HepG2 (cell line): ENCODE results near the gene PRDX6. TPM values are rescaled to one million over a fixed set of nuclear protein-coding genes. Genes with fewer than 3 reads are reported as not detected.

Source experiments
- ATAC-seq: fragments of 200-7000 bp; cut with Tn5 transposase; 3 replicates; pipeline ENCODE4 v1.9.1; 2020; ENCODE audit warnings: mild to moderate bottlenecking, moderate library complexity
- BruUV-seq: library from RNA; stranded (reverse); fragments of 400-500 nt; replicated peaks from 2 replicates; lab custom pipeline; 2021; lab: Mats Ljungman, UMichigan
- CTCF ChIA-PET: fragments of 300-600 bp; formaldehyde crosslinking; extraction: SDS; loops from one replicate; lab custom pipeline; 2021; ENCODE audit warnings: low total read pairs, inconsistent platforms, low intra/inter-chr PET ratio; lab: Yijun Ruan, JAX
- POLR2A ChIA-PET: fragments of 350-600 bp; sonication (Branson Sonifier 250); formaldehyde crosslinking; loops from one replicate; lab custom pipeline; 2020; ENCODE audit warnings: antibody characterized with exemption, inconsistent platforms; lab: Yijun Ruan, JAX
- DNase-seq: peaks from one replicate; pipeline ENCODE4 v3.0.0-alpha.2; 2015; ENCODE audit warnings: low spot score
- FAIRE-seq: peaks from 3 replicates; lab custom pipeline; 2011; peaks lifted over from hg19 to GRCh38; lab: Jason Lieb, UNC
- H2AFZ ChIP-seq: one replicate; pipeline ENCODE4 v1.6.1; 2011; ENCODE audit warnings: low read length, inconsistent platforms
- H3K27ac ChIP-seq: fragments of 300-600 bp; 3 replicates; pipeline ENCODE4 v1.8.0; 2011; ENCODE audit warnings: mixed run types, mild to moderate bottlenecking, mixed read lengths, low read length, inconsistent platforms; ENCODE audit not compliant: insufficient read depth; ENCODE audit errors: extremely low read length
- H3K27me3 ChIP-seq, 2 experiments: fragments of 200-600 bp in 1 of 2; 2 replicates in 1 of 2; 3 replicates in 1 of 2; pipeline versions ENCODE4 v1.6.0 to v1.8.0; 2011; ENCODE audit warnings: low read length in 2 of 2, mild to moderate bottlenecking in 2 of 2, moderate library complexity in 2 of 2, inconsistent platforms in 1 of 2; ENCODE audit not compliant: insufficient read depth in 2 of 2, control insufficient read depth in 1 of 2
- H3K36me3 ChIP-seq, 2 experiments: fragments of 200-600 bp in 1 of 2; replicated peaks in 1 of 2; 2 replicates in 1 of 2; 3 replicates in 1 of 2; pipeline versions ENCODE4 v1.5.1 to v1.8.0; 2011; ENCODE audit warnings: low read length in 2 of 2, inconsistent platforms in 1 of 2; ENCODE audit not compliant: insufficient read depth in 2 of 2, control insufficient read depth in 1 of 2
- H3K4me1 ChIP-seq: 2 replicates; pipeline ENCODE4 v1.5.1; 2012; ENCODE audit warnings: low read length, inconsistent platforms; ENCODE audit not compliant: insufficient read depth
- H3K4me2 ChIP-seq: 2 replicates; pipeline ENCODE4 v1.6.0; 2011; ENCODE audit warnings: low read depth, low read length, inconsistent platforms
- H3K4me3 ChIP-seq, 3 experiments: fragments of 200-600 bp in 1 of 3; sonication (generic), shearing (Covaris generic) in 1 of 3; replicated peaks in 1 of 3; 2 replicates each; pipeline ENCODE4 v1.5.1; 2011 to 2016; ENCODE audit warnings: low read length in 3 of 3, inconsistent platforms in 2 of 3, low read depth in 2 of 3, mild to moderate bottlenecking in 2 of 3, control low read depth in 1 of 3, mixed read lengths in 1 of 3; ENCODE audit not compliant: insufficient read depth in 1 of 3
- H3K79me2 ChIP-seq: one replicate; pipeline ENCODE4 v1.6.1; 2011; ENCODE audit warnings: low read length, inconsistent platforms; ENCODE audit not compliant: insufficient read depth
- H3K9ac ChIP-seq: 2 replicates; pipeline ENCODE4 v1.6.0; 2011; ENCODE audit warnings: mild to moderate bottlenecking, low read depth, low read length, inconsistent platforms; ENCODE audit not compliant: insufficient read depth
- H3K9me3 ChIP-seq: 2 replicates; pipeline ENCODE4 v1.5.1; 2012; ENCODE audit warnings: mild to moderate bottlenecking, low read length
- H4K20me1 ChIP-seq: 2 replicates; pipeline ENCODE4 v1.6.0; 2011; ENCODE audit warnings: inconsistent platforms, mild to moderate bottlenecking, low read length, moderate library complexity; ENCODE audit not compliant: insufficient read depth
- MAFF ChIP-seq: IDR thresholded peaks from 2 replicates; pipeline ENCODE4 v1.6.1; 2011; ENCODE audit warnings: low read depth, low read length, improper control_type of control experiment
- MAFK ChIP-seq, 2 experiments: IDR thresholded peaks in 1 of 2; conservative IDR thresholded peaks in 1 of 2; 2 replicates each; pipeline ENCODE4 v1.6.1; 2011; ENCODE audit warnings: improper control_type of control experiment in 2 of 2, low read length in 2 of 2
- MAZ ChIP-seq, 2 experiments: sonication (generic) in 1 of 2; formaldehyde crosslinking in 1 of 2; IDR thresholded peaks; 2 replicates each; pipeline versions ENCODE4 v1.5.0 to v1.6.1; 2012 to 2020; ENCODE audit warnings: low read depth in 2 of 2, mild to moderate bottlenecking in 2 of 2, borderline replicate concordance in 1 of 2, improper control_type of control experiment in 1 of 2, low read length in 1 of 2, missing genetic modification reagents in 1 of 2, moderate library complexity in 1 of 2
- NFKB2 ChIP-seq: sonication (generic); formaldehyde crosslinking; IDR thresholded peaks from 2 replicates; pipeline ENCODE4 v1.4.0; 2020; ENCODE audit warnings: missing genetic modification reagents, borderline replicate concordance
- PBX2 ChIP-seq: IDR thresholded peaks from 2 replicates; pipeline ENCODE4 v1.6.1; 2016; ENCODE audit warnings: control low read depth
- SAP130 ChIP-seq: IDR thresholded peaks from 2 replicates; pipeline ENCODE4 v1.6.1; 2016; ENCODE audit warnings: low read depth
- SNAPC2 ChIP-seq: sonication (generic); formaldehyde crosslinking; IDR thresholded peaks from 2 replicates; pipeline ENCODE4 v1.8.1; 2022; ENCODE audit warnings: mild to moderate bottlenecking, missing genetic modification reagents
- ZBTB21 ChIP-seq: sonication (generic); formaldehyde crosslinking; IDR thresholded peaks from 2 replicates; pipeline ENCODE4 v1.4.0; 2020; ENCODE audit warnings: missing genetic modification reagents
- ZFP82 ChIP-seq: sonication (generic); formaldehyde crosslinking; IDR thresholded peaks from 2 replicates; pipeline ENCODE4 v1.5.1; 2020; ENCODE audit warnings: mild to moderate bottlenecking, missing genetic modification reagents, borderline replicate concordance
- ZNF121 ChIP-seq: sonication (generic); formaldehyde crosslinking; IDR thresholded peaks from 2 replicates; pipeline ENCODE4 v1.5.0; 2020; ENCODE audit warnings: mild to moderate bottlenecking, missing genetic modification reagents
- ZNF720 ChIP-seq: sonication (generic); formaldehyde crosslinking; IDR thresholded peaks from 2 replicates; pipeline ENCODE4 v1.4.0; 2020; ENCODE audit warnings: missing genetic modification reagents
- WGBS: methylation state at CpG from one replicate; pipeline ENCODE4 v1.1.6; 2017; ENCODE audit warnings: low lambda C conversion rate; 5-methylcytosine and 5-hydroxymethylcytosine counted together
- in situ Hi-C: cut with HindIII; loops from 2 replicates; pipeline ENCODE4 v1.10.0; 2017; ENCODE audit warnings: low pct_unique_long_range_greater_than_20kb; ENCODE audit not compliant: extremely low pct_ligation_motif_present
- intact Hi-C: fragments of 100-400 bp; cut with micrococcal nuclease; formaldehyde crosslinking; loops from one replicate; pipeline ENCODE4 v1.10.0; 2022; ENCODE audit not compliant: unreplicated experiment
- polyA plus RNA-seq, 8 experiments: library from polyadenylated mRNA; depleted of rRNA in 3 of 8; stranded (reverse) in 7 of 8; unstranded in 1 of 8; fragments of >200 nt; fragmentation: Illumina TruSeq in 4 of 8; extraction: Trizol in 4 of 8; gene quantifications; 2 replicates each; pipeline versions ENCODE4 v1.2.1 to v1.2.3, GENCODE V29; 2011 to 2016; ENCODE audit warnings: low read depth in 4 of 8, missing spikeins in 1 of 8, mixed read lengths in 1 of 8; ENCODE audit not compliant: insufficient read depth in 1 of 8
- total RNA-seq, 5 experiments: library from RNA; depleted of rRNA; stranded (reverse); fragments of >200 nt; fragmentation: Illumina TruSeq; extraction: Trizol; gene quantifications; 2 replicates each; pipeline ENCODE4 v1.2.3, GENCODE V29; 2016; ENCODE audit warnings: low read depth in 1 of 5

Gene PRDX6
- total and polyA plus RNA-seq, 2 of the 13 experiments (the other 11 are each of a cell fraction or from before 2014, with no cell fraction given), result 224 to 309 TPM

- Histone ChIP-seq H3K4me2 (no peak overlapping the region), H3K9ac (no peak overlapping the region), H3K4me3 (no peak overlapping the region), H3K79me2 (no peaks in the 10 kb centered on the region), H4K20me1 (no peaks in the 10 kb centered on the region), H3K9me3 (no peaks in the 10 kb centered on the region), H3K4me1 (no peaks in the 10 kb centered on the region), H3K36me3 (peaks cover 14 to 41% of the 10 kb centered on the region in 2 experiments), H3K27me3 (no peaks in the 10 kb centered on the region), H2AFZ (no peak overlapping the region), H3K27ac (no peak overlapping the region)
- no TSS peak for BruUV-seq
- intact Hi-C loops (no loop called here), in situ Hi-C loops (no loop called here)
- POLR2A ChIA-PET, result no interaction called here
- DNase-seq (no peak), FAIRE-seq (no peak), ATAC-seq (peak; percentile 23; the same call in 1 of the 3 replicates)
- CTCF ChIA-PET, result no interaction called here
- WGBS, result 100% methylated on average over 3 of the region's 3 CpGs
- TF ChIP-seq SAP130 (CRISPR knock-in tag) (no peak), MAZ (IDR thresholded peaks at IDR 0.05; ENCODE audit: borderline replicate concordance, low read depth, low read length) (no peak), MAZ (CRISPR knock-in tag; IDR thresholded peaks at IDR 0.05; ENCODE audit: low read depth) (no peak), ZFP82 (CRISPR knock-in tag) (no peak)
Measured at GRCh38 chr1:173489929-173490328, 12.8 kb downstream of the PRDX6 start.

GRCh38 chr1:173491508-173491907 is 14.4 kb downstream of the PRDX6 start:
- CTCF ChIA-PET, result no interaction called here
- 100% methylated on average over 2 of the region's 2 CpGs for WGBS
- FAIRE-seq (no peak), DNase-seq (no peak), ATAC-seq (no peak; the same call in 2 of the 3 replicates)
- in situ Hi-C loops, result no loop called here
- no peaks in the 10 kb centered on the region for H3K27me3 ChIP-seq
- H3K9ac ChIP-seq, result no peak overlapping the region
- H3K4me2 ChIP-seq, result no peak overlapping the region
- H4K20me1 ChIP-seq, result no peaks in the 10 kb centered on the region
- H3K9me3 ChIP-seq, result no peaks in the 10 kb centered on the region
- H2AFZ ChIP-seq, result no peak overlapping the region
- no peak overlapping the region for H3K27ac ChIP-seq
- BruUV-seq, result no TSS peak
- no peaks in the 10 kb centered on the region for H3K79me2 ChIP-seq
- POLR2A ChIA-PET, result no interaction called here
- no peak overlapping the region for H3K4me3 ChIP-seq
- H3K4me1 ChIP-seq, result peaks cover 11% of the 10 kb centered on the region
- intact Hi-C loops, result no loop called here
- H3K36me3 ChIP-seq, result peaks cover 7 to 25% of the 10 kb centered on the region in 2 experiments; a peak in 4 of 5 replicates
- TF ChIP-seq NFKB2 (CRISPR knock-in tag), result no peak
- TF ChIP-seq ZNF121 (CRISPR knock-in tag), result no peak
- TF ChIP-seq MAFF, result peak; percentile 17; the same call in 1 of the 2 replicates
- no peak for TF ChIP-seq ZBTB21 (CRISPR knock-in tag)
- no peak for TF ChIP-seq ZNF720
- TF ChIP-seq MAFK (conservative IDR thresholded peaks at IDR 0.05 in 1 of 2, IDR thresholded peaks at IDR 0.05 in 1 of 2; ENCODE audit: low read length in 2 of 2), result peak; percentile 20 to 52; a peak in 3 of 4 replicates
- no peak for TF ChIP-seq PBX2 (CRISPR knock-in tag)
- TF ChIP-seq SNAPC2 (CRISPR knock-in tag), result no peak
